Kidney glomerular epithelial cell (primary cell): ENCODE measurements around the gene SLCO2B1.

Experiments
- DNase-seq: peaks from one replicate; lab custom pipeline; 2025; lab: John Stamatoyannopoulos, UW

SLCO2B1 gene

GRCh38 chr11:75248924-75249256, 98.0 kb downstream of the SLCO2B1 start:
- DNase-seq = no peak

GRCh38 chr11:75249704-75250103, 98.8 kb downstream of the SLCO2B1 start:
- DNase-seq = no peak

DNA sequence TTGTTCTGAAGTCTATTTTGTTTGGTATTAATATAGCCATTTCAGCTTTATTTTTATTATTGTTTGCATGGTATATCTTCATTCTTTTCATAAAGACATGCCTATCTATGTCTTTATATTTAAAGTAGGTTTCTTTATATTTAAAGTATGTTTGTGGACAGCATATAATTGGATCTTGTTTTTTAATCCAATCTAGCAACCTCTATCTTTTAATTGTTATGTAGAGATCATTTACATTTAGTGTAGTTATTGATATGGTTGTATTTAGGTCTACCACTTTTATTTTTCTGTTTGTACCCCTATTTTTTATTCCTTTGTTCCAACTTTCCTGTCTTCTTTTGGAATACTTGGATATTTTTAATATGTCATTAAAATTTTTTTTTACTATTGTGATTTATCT, 103.4 kb downstream of the SLCO2B1 start:
- no peak for DNase-seq
